Fibroblast of lung (primary cell): Measurements from ENCODE around the gene PXYLP1. TPM values are rescaled to one million over a fixed set of nuclear protein-coding genes. Genes with fewer than 3 reads are reported as not detected.

Source experiments
- DNase-seq, 2 donors: peaks; one replicate each; pipeline versions ENCODE4 v3.0.0 to v3.0.0-alpha.2; 2010; ENCODE audit warnings: low read depth in 2 of 2
- H2AFZ ChIP-seq: 2 replicates; pipeline ENCODE4 v1.5.1; 2012; ENCODE audit warnings: low read length, control low read depth, inconsistent platforms
- H3K27ac ChIP-seq: 2 replicates; pipeline ENCODE4 v1.5.1; 2011; ENCODE audit warnings: low read length, control low read depth; ENCODE audit not compliant: insufficient read depth
- H3K27me3 ChIP-seq: 2 replicates; pipeline ENCODE4 v1.5.1; 2011; ENCODE audit warnings: mild to moderate bottlenecking, low read length; ENCODE audit not compliant: control insufficient read depth, insufficient read depth
- H3K36me3 ChIP-seq: 2 replicates; pipeline ENCODE4 v1.5.1; 2011; ENCODE audit warnings: low read length; ENCODE audit not compliant: control insufficient read depth, insufficient read depth
- H3K4me1 ChIP-seq: 2 replicates; pipeline ENCODE4 v1.5.1; 2011; ENCODE audit warnings: low read length; ENCODE audit not compliant: control insufficient read depth, insufficient read depth; ENCODE audit errors: extremely low read depth
- H3K4me2 ChIP-seq: 2 replicates; pipeline ENCODE4 v1.5.1; 2011; ENCODE audit warnings: low read length, control low read depth; ENCODE audit not compliant: insufficient read depth; ENCODE audit errors: extremely low read depth
- H3K4me3 ChIP-seq, 4 experiments: fragments of 200-600 bp in 1 of 4; sonication (generic) in 1 of 4; replicated peaks in 1 of 4; 2 replicates each; pipeline ENCODE4 v1.5.1; 2011 to 2016; ENCODE audit warnings: low read length in 4 of 4, low read depth in 3 of 4, mild to moderate bottlenecking in 3 of 4, control low read depth in 2 of 4, inconsistent platforms in 1 of 4, mixed read lengths in 1 of 4; ENCODE audit not compliant: insufficient read depth in 1 of 4; ENCODE audit errors: control extremely low read depth in 1 of 4
- H3K79me2 ChIP-seq: 2 replicates; pipeline ENCODE4 v1.5.1; 2012; ENCODE audit warnings: mild to moderate bottlenecking, low read length, inconsistent platforms; ENCODE audit not compliant: control insufficient read depth, insufficient read depth
- H3K9ac ChIP-seq: 2 replicates; pipeline ENCODE4 v1.5.1; 2011; ENCODE audit warnings: mild to moderate bottlenecking, low read length, control low read depth; ENCODE audit not compliant: insufficient read depth
- H3K9me3 ChIP-seq: 2 replicates; pipeline ENCODE4 v1.5.1; 2012; ENCODE audit warnings: low read depth, low read length; ENCODE audit not compliant: control insufficient read depth, insufficient read depth
- H4K20me1 ChIP-seq: 2 replicates; pipeline ENCODE4 v1.5.1; 2011; ENCODE audit warnings: low read length; ENCODE audit not compliant: control insufficient read depth, insufficient read depth; ENCODE audit errors: extremely low read depth
- EZH2 ChIP-seq: IDR thresholded peaks from 2 replicates; pipeline ENCODE4 v1.5.1; 2012; ENCODE audit warnings: low read length, control low read depth, mild to moderate bottlenecking; ENCODE audit errors: missing control alignments
- polyA plus RNA-seq, 2 donors: library from polyadenylated mRNA; depleted of rRNA in 1 of 2; stranded (reverse) in 1 of 2; unstranded in 1 of 2; fragments of >200 nt; gene quantifications; 2 replicates each; pipeline ENCODE4 v1.2.1, GENCODE V29; 2011 to 2012; ENCODE audit warnings: missing spikeins in 1 of 2
- total RNA-seq: library from RNA; depleted of rRNA; stranded (reverse); fragments of >200 nt; gene quantifications from 2 replicates; pipeline ENCODE4 v1.2.1, GENCODE V29; 2014
- TF ChIP-seq, protein P1 (sequence below), 2 donors: IDR thresholded peaks in 1 of 2; conservative IDR thresholded peaks in 1 of 2; 1 replicate in 1 of 2; 2 replicates in 1 of 2; pipeline ENCODE4 v1.5.1; 2011 to 2012; ENCODE audit warnings: low read length in 2 of 2, control low read depth in 1 of 2, inconsistent platforms in 1 of 2, low read depth in 1 of 2, mild to moderate bottlenecking in 1 of 2

The PXYLP1 gene
- total and polyA plus RNA-seq, 2 donors (not counting 1 experiment from before 2014, with no cell fraction given) = 5.1 to 7.0 TPM

DNA sequence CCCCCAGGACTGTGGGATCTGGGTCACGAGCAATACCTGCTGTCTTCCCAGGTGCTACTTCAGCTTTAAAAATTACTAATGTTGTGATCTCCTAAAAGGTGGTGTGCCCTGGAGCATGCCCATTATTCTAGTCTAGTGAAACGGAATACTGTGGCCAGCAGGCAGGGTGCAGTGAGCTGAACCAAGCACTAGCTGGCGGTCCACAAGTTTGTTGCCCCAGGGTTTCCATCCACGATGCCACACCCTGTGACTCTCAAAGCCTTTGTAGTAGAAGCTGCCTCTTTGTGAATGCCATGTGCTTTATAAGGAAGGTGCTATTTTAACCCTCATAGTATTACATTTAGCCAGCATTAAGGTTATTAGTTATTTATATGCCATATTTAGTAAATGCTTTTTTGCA lies 49.1 kb downstream of the PXYLP1 start:
- no peak overlapping the region for H3K27ac ChIP-seq
- no peaks in the 10 kb centered on the region for H3K27me3 ChIP-seq
- H3K36me3 ChIP-seq = no peaks in the 10 kb centered on the region
- no peaks in the 10 kb centered on the region for H3K9me3 ChIP-seq
- DNase-seq = no peak
- no peak overlapping the region for H3K9ac ChIP-seq
- no peak overlapping the region for H3K4me2 ChIP-seq
- H2AFZ ChIP-seq = no peak overlapping the region
- no peak overlapping the region for H3K4me3 ChIP-seq
- peaks cover 2% of the 10 kb centered on the region for H3K4me1 ChIP-seq
- no peak for TF ChIP-seq EZH2
- TF ChIP-seq, protein P1, sequence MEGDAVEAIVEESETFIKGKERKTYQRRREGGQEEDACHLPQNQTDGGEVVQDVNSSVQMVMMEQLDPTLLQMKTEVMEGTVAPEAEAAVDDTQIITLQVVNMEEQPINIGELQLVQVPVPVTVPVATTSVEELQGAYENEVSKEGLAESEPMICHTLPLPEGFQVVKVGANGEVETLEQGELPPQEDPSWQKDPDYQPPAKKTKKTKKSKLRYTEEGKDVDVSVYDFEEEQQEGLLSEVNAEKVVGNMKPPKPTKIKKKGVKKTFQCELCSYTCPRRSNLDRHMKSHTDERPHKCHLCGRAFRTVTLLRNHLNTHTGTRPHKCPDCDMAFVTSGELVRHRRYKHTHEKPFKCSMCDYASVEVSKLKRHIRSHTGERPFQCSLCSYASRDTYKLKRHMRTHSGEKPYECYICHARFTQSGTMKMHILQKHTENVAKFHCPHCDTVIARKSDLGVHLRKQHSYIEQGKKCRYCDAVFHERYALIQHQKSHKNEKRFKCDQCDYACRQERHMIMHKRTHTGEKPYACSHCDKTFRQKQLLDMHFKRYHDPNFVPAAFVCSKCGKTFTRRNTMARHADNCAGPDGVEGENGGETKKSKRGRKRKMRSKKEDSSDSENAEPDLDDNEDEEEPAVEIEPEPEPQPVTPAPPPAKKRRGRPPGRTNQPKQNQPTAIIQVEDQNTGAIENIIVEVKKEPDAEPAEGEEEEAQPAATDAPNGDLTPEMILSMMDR (conservative IDR thresholded peaks at IDR 0.05 in 1 of 2, IDR thresholded peaks at IDR 0.05 in 1 of 2; ENCODE audit: low read depth in 1 of 2, low read length in 2 of 2) = no peak
- H3K79me2 ChIP-seq = no peaks in the 10 kb centered on the region
- H4K20me1 ChIP-seq = no peaks in the 10 kb centered on the region

DNA sequence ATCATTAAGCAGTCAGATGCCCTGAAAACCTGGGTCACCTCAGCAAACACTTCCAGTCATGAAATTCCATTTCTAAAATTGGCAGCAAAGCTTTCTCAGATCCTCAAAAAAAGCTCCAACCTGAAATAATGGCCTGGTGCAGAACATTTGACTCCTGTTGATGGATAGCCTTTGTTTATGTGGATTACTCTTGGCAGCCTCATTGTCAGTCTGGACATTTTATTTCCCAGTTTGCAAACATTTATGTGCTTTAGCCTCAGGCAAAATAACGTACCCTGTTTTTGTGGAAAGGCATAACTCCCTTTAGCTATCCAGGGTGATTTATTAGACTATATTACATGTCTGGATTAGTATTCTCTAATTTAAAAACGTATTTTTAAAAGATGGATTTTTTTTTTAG lies 53.9 kb downstream of the PXYLP1 start:
- Histone ChIP-seq H2AFZ (no peak overlapping the region), H3K4me3 (no peak overlapping the region), H3K4me1 (no peaks in the 10 kb centered on the region), H3K9ac (no peak overlapping the region), H4K20me1 (no peaks in the 10 kb centered on the region), H3K27me3 (no peaks in the 10 kb centered on the region), H3K36me3 (no peaks in the 10 kb centered on the region), H3K79me2 (no peaks in the 10 kb centered on the region), H3K9me3 (no peaks in the 10 kb centered on the region), H3K27ac (no peak overlapping the region), H3K4me2 (no peak overlapping the region)
- DNase-seq = no peak
- no peak for TF ChIP-seq EZH2

DNA sequence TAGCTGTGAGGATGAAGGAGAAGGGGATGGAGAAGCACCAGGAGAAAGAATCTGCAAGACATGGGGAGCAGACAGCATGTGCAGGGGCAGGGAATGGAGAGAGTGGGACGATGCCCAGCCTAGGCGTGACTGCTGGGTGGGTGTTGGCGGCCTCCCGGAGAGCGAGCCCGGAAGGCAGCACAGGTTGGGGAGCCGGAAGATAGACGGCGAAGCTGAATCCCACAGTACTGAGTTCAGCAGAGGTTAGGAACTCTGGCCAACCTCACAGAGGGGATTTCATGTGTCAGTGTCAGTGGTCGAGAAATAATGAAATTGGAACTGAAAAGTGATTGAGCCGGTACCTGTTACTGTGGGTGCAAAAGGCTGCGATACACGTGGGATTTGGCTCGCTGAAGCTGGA lies 55.2 kb downstream of the PXYLP1 start:
- Histone ChIP-seq H3K27me3 (no peaks in the 10 kb centered on the region), H3K27ac (no peak overlapping the region), H3K9me3 (no peaks in the 10 kb centered on the region), H3K4me3 (no peak overlapping the region), H3K9ac (no peak overlapping the region), H3K4me2 (no peak overlapping the region), H4K20me1 (no peaks in the 10 kb centered on the region), H2AFZ (no peak overlapping the region), H3K36me3 (no peaks in the 10 kb centered on the region), H3K79me2 (no peaks in the 10 kb centered on the region), H3K4me1 (no peaks in the 10 kb centered on the region)
- no peak for DNase-seq
- no peak for TF ChIP-seq EZH2
- TF ChIP-seq, protein P1 (conservative IDR thresholded peaks at IDR 0.05 in 1 of 2, IDR thresholded peaks at IDR 0.05 in 1 of 2; ENCODE audit: low read depth in 1 of 2, low read length in 2 of 2) = no peak

DNA sequence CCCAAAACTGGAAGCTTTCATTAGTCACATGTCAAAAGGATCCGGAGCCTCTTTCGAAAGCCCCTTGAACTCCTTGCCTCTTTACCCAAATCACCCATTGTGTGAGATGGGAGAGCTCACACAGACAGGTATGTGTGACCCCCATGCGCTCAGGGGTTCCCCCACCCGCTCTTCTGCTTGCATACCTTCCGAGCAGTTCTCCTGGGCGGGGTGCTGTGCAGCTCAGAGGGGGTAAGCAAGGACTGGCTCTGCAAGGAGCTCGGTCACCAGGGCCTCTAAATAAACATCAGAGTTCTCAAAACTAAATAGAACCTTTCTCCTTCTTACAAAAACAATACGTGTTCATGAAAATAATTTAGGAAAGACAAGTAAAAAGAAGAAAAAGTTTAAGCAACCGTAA lies 55.7 kb downstream of the PXYLP1 start:
- Histone ChIP-seq H3K9ac (no peak overlapping the region), H3K4me1 (no peaks in the 10 kb centered on the region), H3K27ac (no peak overlapping the region), H4K20me1 (no peaks in the 10 kb centered on the region), H3K27me3 (no peaks in the 10 kb centered on the region), H3K4me2 (no peak overlapping the region), H3K4me3 (no peak overlapping the region), H3K79me2 (no peaks in the 10 kb centered on the region), H3K36me3 (no peaks in the 10 kb centered on the region), H2AFZ (no peak overlapping the region), H3K9me3 (no peaks in the 10 kb centered on the region)
- DNase-seq = no peak
- TF ChIP-seq, protein P1 (conservative IDR thresholded peaks at IDR 0.05 in 1 of 2, IDR thresholded peaks at IDR 0.05 in 1 of 2; ENCODE audit: low read depth in 1 of 2, low read length in 2 of 2) = no peak
- TF ChIP-seq EZH2 = no peak
